GM10248 (cell line): Measurements from ENCODE around the gene MARS2.
"Not testable (repeated sequence)": the region's sequence is repeated elsewhere in the genome, so short reads cannot be mapped to it uniquely, and the experiment has no call there.

Experiments used
- CTCF ChIA-PET: fragments of 300-600 bp; sonication (Branson Sonifier 250); formaldehyde crosslinking; extraction: SDS; loops from one replicate; lab custom pipeline; 2021; ENCODE audit warnings: antibody characterized with exemption; lab: Yijun Ruan, JAX
- POLR2A ChIA-PET: fragments of 350-650 bp; sonication (Branson Sonifier 250); formaldehyde crosslinking; extraction: SDS; loops from one replicate; lab custom pipeline; 2020; ENCODE audit warnings: antibody characterized with exemption; lab: Yijun Ruan, JAX
- DNase-seq: peaks from one replicate; pipeline ENCODE4 v3.0.0; 2012; ENCODE audit errors: extremely low spot score
- TF ChIP-seq, protein P1 (sequence below): IDR thresholded peaks from 2 replicates; pipeline ENCODE4 v1.5.1; 2012; ENCODE audit warnings: mild to moderate bottlenecking, low read depth; ENCODE audit errors: extremely low read depth, missing control alignments, control extremely low read depth

MARS2 gene

DNA sequence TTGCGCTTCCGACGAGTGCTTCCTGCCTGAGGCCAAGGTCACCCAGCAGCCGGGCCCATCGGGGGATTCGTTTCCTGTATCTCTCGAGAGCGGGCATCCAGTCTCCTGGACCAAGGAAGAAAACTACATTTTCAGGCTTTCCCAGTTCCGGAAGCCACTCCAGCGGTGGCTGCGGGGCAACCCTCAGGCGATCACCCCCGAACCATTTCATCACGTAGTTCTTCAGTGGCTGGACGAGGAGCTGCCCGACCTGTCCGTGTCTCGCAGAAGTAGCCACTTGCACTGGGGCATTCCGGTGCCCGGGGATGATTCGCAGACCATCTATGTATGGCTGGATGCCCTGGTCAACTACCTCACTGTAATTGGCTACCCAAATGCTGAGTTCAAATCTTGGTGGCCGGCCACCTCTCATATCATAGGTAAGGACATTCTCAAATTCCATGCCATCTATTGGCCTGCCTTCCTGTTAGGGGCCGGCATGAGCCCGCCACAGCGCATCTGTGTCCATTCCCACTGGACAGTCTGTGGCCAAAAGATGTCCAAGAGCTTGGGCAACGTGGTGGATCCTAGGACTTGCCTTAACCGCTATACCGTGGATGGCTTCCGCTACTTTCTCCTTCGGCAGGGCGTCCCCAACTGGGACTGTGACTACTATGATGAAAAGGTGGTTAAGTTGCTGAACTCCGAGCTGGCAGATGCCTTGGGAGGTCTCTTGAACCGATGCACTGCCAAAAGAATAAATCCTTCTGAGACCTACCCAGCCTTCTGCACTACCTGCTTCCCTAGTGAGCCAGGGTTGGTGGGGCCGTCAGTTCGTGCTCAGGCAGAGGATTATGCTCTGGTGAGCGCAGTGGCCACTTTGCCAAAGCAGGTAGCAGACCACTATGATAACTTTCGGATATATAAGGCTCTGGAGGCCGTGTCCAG, 1.0 kb downstream of the MARS2 start:
- DNase-seq: no peak
- POLR2A ChIA-PET: no interaction called here
- TF ChIP-seq, protein P1, sequence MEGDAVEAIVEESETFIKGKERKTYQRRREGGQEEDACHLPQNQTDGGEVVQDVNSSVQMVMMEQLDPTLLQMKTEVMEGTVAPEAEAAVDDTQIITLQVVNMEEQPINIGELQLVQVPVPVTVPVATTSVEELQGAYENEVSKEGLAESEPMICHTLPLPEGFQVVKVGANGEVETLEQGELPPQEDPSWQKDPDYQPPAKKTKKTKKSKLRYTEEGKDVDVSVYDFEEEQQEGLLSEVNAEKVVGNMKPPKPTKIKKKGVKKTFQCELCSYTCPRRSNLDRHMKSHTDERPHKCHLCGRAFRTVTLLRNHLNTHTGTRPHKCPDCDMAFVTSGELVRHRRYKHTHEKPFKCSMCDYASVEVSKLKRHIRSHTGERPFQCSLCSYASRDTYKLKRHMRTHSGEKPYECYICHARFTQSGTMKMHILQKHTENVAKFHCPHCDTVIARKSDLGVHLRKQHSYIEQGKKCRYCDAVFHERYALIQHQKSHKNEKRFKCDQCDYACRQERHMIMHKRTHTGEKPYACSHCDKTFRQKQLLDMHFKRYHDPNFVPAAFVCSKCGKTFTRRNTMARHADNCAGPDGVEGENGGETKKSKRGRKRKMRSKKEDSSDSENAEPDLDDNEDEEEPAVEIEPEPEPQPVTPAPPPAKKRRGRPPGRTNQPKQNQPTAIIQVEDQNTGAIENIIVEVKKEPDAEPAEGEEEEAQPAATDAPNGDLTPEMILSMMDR: no peak
- CTCF ChIA-PET: interaction anchor here (0.7 to 3.8 kb wide), 13 partner anchors 9 to 590 kb away, joined by 3 to 37 read pairs (median 4); no protein-coding TSS in a partner anchor

DNA sequence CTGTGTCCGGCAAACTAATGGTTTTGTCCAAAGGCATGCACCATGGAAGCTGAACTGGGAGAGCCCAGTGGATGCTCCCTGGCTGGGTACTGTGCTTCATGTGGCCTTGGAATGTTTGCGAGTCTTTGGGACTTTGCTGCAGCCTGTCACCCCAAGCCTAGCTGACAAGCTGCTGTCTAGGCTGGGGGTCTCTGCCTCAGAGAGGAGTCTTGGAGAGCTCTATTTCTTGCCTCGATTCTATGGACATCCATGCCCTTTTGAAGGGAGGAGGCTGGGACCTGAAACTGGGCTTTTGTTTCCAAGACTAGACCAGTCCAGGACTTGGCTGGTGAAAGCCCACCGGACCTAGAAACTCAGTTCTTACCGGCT, 1.7 kb downstream of the MARS2 start:
- TF ChIP-seq, protein P1: no peak
- ChIA-PET POLR2A (no interaction called here), CTCF (interaction anchor here (0.7 to 3.8 kb wide), 10 partner anchors 9 to 590 kb away, joined by 3 to 37 read pairs (median 4); no protein-coding TSS in a partner anchor)
- no peak for DNase-seq

DNA sequence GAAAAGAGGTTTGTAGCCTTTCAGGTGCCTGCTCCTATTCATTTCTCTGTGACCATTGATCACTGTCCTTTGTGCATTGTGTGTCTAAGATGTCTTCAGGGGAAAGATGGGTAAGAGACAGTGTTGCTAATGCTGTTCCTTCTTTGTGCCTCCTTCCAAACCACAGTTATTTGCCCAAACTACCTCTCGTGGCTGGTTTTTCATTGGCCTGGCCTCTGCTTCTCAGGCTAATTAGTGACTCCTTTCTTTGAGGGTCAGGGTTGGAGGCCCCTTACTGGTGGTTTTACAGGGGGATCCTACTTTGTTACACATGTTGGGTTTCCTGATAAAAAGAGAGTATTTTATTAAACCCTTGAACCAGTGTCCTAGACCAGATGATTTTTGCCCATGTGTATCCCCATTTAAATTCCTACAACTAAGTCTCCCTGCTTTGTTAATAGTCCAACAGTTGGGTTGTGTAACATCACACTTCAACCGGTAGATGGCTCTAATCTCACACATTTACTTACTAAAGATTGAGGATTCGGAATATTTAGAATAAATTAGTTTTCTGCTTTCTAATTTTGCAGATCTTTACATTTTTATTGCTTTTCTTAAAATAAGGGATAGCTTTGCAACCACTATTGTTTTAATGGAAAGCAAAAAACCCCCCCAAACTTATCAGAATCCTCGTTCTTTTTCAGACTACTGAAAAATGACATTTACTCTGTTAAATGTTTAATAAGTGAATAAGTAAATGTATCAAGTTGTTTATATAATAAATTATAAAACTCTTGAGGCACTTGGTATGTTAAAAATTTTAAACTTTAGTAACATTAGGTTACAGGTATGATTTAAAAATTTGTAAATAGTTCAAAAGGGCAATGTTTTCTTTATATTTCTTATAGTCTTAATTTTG, 2.4 kb downstream of the MARS2 start:
- ChIA-PET POLR2A (no interaction called here), CTCF (interaction anchor here (0.7 to 3.8 kb wide), 11 partner anchors 8 to 589 kb away, joined by 3 to 37 read pairs (median 4); no protein-coding TSS in a partner anchor)
- TF ChIP-seq, protein P1: peak; percentile 63
- DNase-seq: peak; percentile 32

DNA sequence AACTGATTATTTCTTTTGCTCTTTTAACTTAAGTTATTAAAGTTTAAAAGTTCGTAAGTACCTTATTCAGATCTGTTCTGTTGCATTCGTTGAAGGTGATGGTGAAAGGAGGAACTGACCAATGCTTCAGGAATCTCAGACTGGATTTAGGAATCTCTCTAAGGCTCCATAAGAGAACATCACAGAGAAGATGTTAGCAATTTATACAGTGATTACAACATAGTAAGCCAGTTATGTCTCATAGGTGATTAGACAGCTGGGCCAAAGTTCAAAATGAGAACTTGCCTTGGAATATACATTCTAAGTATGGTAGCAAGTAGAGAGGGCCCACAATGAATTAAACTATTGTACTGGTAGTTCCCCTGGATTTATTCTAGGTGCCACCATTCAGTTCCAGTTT, 3.2 kb downstream of the MARS2 start:
- TF ChIP-seq, protein P1: no peak
- ChIA-PET CTCF (interaction anchor here (0.7 to 3.8 kb wide), 3 partner anchors 13 to 72 kb away, joined by 3 to 37 read pairs (median 11); no protein-coding TSS in a partner anchor), POLR2A (no interaction called here)
- DNase-seq: no peak

DNA sequence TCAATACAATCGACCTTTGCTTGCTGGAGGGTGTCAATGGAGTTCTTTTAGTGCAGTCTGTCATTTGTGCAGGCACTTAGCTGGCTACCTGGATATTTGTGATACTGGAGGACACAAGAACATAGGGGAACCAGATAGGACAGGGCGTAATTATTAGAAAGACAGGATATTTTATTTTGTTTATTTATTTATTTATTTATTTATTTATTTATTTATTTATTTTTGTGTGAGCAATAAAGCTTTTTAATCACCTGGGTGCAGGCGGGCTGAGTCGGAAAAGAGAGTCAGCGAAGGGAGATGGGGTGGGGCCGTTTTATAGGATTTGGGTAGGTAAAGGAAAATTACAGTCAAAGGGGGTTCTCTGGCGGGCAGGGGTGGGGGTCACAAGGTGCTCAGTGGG, 4.0 kb downstream of the MARS2 start:
- CTCF ChIA-PET, POLR2A ChIA-PET, DNase-seq: not testable (repeated sequence)

DNA sequence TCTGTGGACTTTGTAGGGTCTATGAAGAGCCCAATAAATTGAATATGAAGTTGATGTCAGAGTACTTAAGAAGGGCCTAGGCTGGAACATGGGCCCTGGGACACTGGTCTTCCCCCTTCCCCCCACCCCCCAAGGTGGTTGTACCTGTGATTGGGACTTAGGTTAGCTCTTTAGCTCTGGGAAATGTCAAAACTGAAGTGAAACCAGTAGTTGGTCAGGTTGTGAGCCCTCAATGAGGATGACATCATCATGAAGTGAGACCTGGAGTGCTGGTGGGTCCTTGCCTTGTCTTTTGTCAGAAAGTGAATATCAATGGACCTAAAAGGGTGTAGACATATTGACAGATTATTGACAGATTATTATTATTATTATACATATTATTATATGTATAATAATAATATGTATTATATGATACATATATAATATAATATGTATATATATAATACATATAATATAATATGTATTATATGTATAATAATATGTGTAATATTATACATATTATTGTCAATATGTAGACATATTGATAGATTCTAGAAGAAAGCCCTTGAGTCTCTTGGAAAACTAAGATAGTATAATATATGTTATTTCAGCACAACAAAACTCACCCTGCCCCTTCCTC, 5.4 kb downstream of the MARS2 start:
- DNase-seq: peak; percentile 66
- POLR2A ChIA-PET: no interaction called here

More for the DNA sequence above, 5.4 kb downstream of the MARS2 start:
- TF ChIP-seq, protein P1: no peak
- CTCF ChIA-PET: interaction anchor here (2.0 to 3.0 kb wide), 2 partner anchors 11 to 69 kb away, joined by 6 to 11 read pairs; no protein-coding TSS in a partner anchor
